Bronchial epithelial cell (primary cell): ENCODE measurements around the gene MARCHF11. TPM values are rescaled to one million over a fixed set of nuclear protein-coding genes. Genes with fewer than 3 reads are reported as not detected.

Source experiments
- DNase-seq: peaks from one replicate; pipeline ENCODE4 v3.0.0-alpha.2; 2010; ENCODE audit warnings: low read depth
- FAIRE-seq: peaks from 2 replicates; lab custom pipeline; 2011; peaks lifted over from hg19 to GRCh38; lab: Jason Lieb, UNC
- H3K27me3 ChIP-seq: 2 replicates; pipeline ENCODE4 v1.5.1; 2011; ENCODE audit warnings: low read length; ENCODE audit not compliant: control insufficient read depth, insufficient read depth
- H3K36me3 ChIP-seq: 2 replicates; pipeline ENCODE4 v1.5.1; 2011; ENCODE audit warnings: low read length; ENCODE audit not compliant: control insufficient read depth, insufficient read depth
- H3K4me3 ChIP-seq: 2 replicates; pipeline ENCODE4 v1.5.1; 2011; ENCODE audit warnings: mild to moderate bottlenecking, low read depth, low read length, control low read depth
- CTCF ChIP-seq: IDR thresholded peaks from 2 replicates; pipeline ENCODE4 v1.5.1; 2011; ENCODE audit warnings: mild to moderate bottlenecking, moderate library complexity, low read length, control low read depth, inconsistent platforms; ENCODE audit not compliant: insufficient read depth, severe bottlenecking
- total RNA-seq: library from RNA; depleted of rRNA; stranded (reverse); fragments of >200 nt; gene quantifications from 2 replicates; pipeline ENCODE4 v1.2.1, GENCODE V29; 2014

MARCHF11 gene
- total RNA-seq, 1 donor from 2014 or later, result not detected

- DNase-seq (peak; percentile 41), FAIRE-seq (no peak)
- no peak overlapping the region for H3K4me3 ChIP-seq
- no peaks in the 10 kb centered on the region for H3K27me3 ChIP-seq
- no peaks in the 10 kb centered on the region for H3K36me3 ChIP-seq
- TF ChIP-seq CTCF, result no peak
Observed at GRCh38 chr5:16152601-16153568, 26.7 kb downstream of the MARCHF11 start.

GRCh38 chr5:16149621-16150020, 30.0 kb downstream of the MARCHF11 start:
- TF ChIP-seq CTCF, result no peak
- DNase-seq, result no peak
- no peak for FAIRE-seq

GRCh38 chr5:16147179-16147900, 32.3 kb downstream of the MARCHF11 start:
- DNase-seq (no peak), FAIRE-seq (no peak)
- no peak for TF ChIP-seq CTCF
- Histone ChIP-seq H3K4me3 (no peak overlapping the region), H3K27me3 (no peaks in the 10 kb centered on the region), H3K36me3 (no peaks in the 10 kb centered on the region)

More at GRCh38 chr5:16149621-16150020, 30.0 kb downstream of the MARCHF11 start:
- Histone ChIP-seq H3K4me3 (no peak overlapping the region), H3K36me3 (no peaks in the 10 kb centered on the region), H3K27me3 (no peaks in the 10 kb centered on the region)

- no peaks in the 10 kb centered on the region for H3K27me3 ChIP-seq
- no peak overlapping the region for H3K4me3 ChIP-seq
- no peak for TF ChIP-seq CTCF
- no peaks in the 10 kb centered on the region for H3K36me3 ChIP-seq
- DNase-seq, result no peak
- FAIRE-seq, result no peak
Observed at GRCh38 chr5:16144416-16144815, 35.2 kb downstream of the MARCHF11 start.

- Histone ChIP-seq H3K27me3 (no peaks in the 10 kb centered on the region), H3K4me3 (no peak overlapping the region), H3K36me3 (no peaks in the 10 kb centered on the region)
- TF ChIP-seq CTCF, result no peak
- no peak for FAIRE-seq
- DNase-seq, result no peak
Observed at GRCh38 chr5:16143361-16144049, 36.1 kb downstream of the MARCHF11 start.
